H9 (cell line): ENCODE data around the gene CTU1. TPM values are rescaled to one million over a fixed set of nuclear protein-coding genes. Genes with fewer than 3 reads are reported as not detected.

ENCODE experiments used
- DNase-seq: peaks from one replicate; pipeline ENCODE4 v3.0.0-alpha.2; 2017
- H2AFZ ChIP-seq: one replicate; pipeline ENCODE4 v1.6.1; 2013; ENCODE audit warnings: mild to moderate bottlenecking, low read length, control low read depth, moderate library complexity
- H2AK5ac ChIP-seq: 2 replicates; pipeline ENCODE4 v1.6.1; 2013; ENCODE audit warnings: low read length, control low read depth, mixed read lengths; ENCODE audit not compliant: insufficient read length
- H2BK120ac ChIP-seq: one replicate; pipeline ENCODE4 v1.6.1; 2013; ENCODE audit warnings: low read depth, mild to moderate bottlenecking, low read length, control low read depth, inconsistent platforms; ENCODE audit not compliant: poor library complexity, severe bottlenecking
- H2BK12ac ChIP-seq: 2 replicates; pipeline ENCODE4 v1.6.1; 2013; ENCODE audit warnings: low read length, control low read depth, mixed read lengths, low read depth; ENCODE audit not compliant: insufficient read length
- H2BK15ac ChIP-seq: 2 replicates; pipeline ENCODE4 v1.6.1; 2013; ENCODE audit warnings: low read depth, low read length, control low read depth
- H2BK20ac ChIP-seq: one replicate; pipeline ENCODE4 v1.6.1; 2013; ENCODE audit warnings: low read depth, mild to moderate bottlenecking, low read length, control low read depth, inconsistent platforms; ENCODE audit not compliant: poor library complexity, severe bottlenecking
- H2BK5ac ChIP-seq: 2 replicates; pipeline ENCODE4 v1.6.1; 2013; ENCODE audit warnings: low read length, control low read depth, mixed read lengths; ENCODE audit not compliant: insufficient read length
- H3K14ac ChIP-seq: 2 replicates; pipeline ENCODE4 v1.6.1; 2013; ENCODE audit warnings: low read length, control low read depth; ENCODE audit not compliant: insufficient read depth
- H3K18ac ChIP-seq: 2 replicates; pipeline ENCODE4 v1.6.1; 2013; ENCODE audit warnings: low read depth, mild to moderate bottlenecking, mixed read lengths, low read length, control low read depth; ENCODE audit not compliant: insufficient read length
- H3K23ac ChIP-seq: 2 replicates; pipeline ENCODE4 v1.6.1; 2013; ENCODE audit warnings: low read length, control low read depth, mixed read lengths, low read depth; ENCODE audit not compliant: insufficient read length
- H3K23me2 ChIP-seq: 2 replicates; pipeline ENCODE4 v1.6.1; 2013; ENCODE audit warnings: low read depth, mild to moderate bottlenecking, mixed read lengths, low read length, control low read depth; ENCODE audit not compliant: insufficient read length, poor library complexity, severe bottlenecking
- H3K27ac ChIP-seq: 2 replicates; pipeline ENCODE4 v1.5.1; 2013; ENCODE audit warnings: low read length, control low read depth, mixed read lengths, low read depth; ENCODE audit not compliant: insufficient read length
- H3K27me3 ChIP-seq: 2 replicates; pipeline ENCODE4 v1.6.1; 2013; ENCODE audit warnings: low read length, control low read depth, inconsistent platforms; ENCODE audit not compliant: insufficient read depth
- H3K4ac ChIP-seq: 2 replicates; pipeline ENCODE4 v1.6.1; 2013; ENCODE audit warnings: low read depth, mild to moderate bottlenecking, control low read depth, inconsistent platforms, low read length, moderate library complexity
- H3K4me1 ChIP-seq: 2 replicates; pipeline ENCODE4 v1.6.1; 2013; ENCODE audit warnings: low read length, control low read depth, inconsistent platforms; ENCODE audit not compliant: insufficient read depth
- H3K4me2 ChIP-seq: 2 replicates; pipeline ENCODE4 v1.6.1; 2013; ENCODE audit warnings: low read length, control low read depth, mixed read lengths; ENCODE audit not compliant: insufficient read length, insufficient read depth
- H3K56ac ChIP-seq: 2 replicates; pipeline ENCODE4 v1.6.1; 2013; ENCODE audit warnings: low read depth, mild to moderate bottlenecking, mixed read lengths, low read length, control low read depth; ENCODE audit not compliant: insufficient read length
- H3K79me1 ChIP-seq: 2 replicates; pipeline ENCODE4 v1.6.1; 2013; ENCODE audit warnings: low read depth, mild to moderate bottlenecking, moderate library complexity, low read length, control low read depth, inconsistent platforms; ENCODE audit not compliant: insufficient read depth, poor library complexity, severe bottlenecking
- H3K79me2 ChIP-seq: 2 replicates; pipeline ENCODE4 v1.6.1; 2013; ENCODE audit warnings: low read length, control low read depth, inconsistent platforms; ENCODE audit not compliant: insufficient read depth
- H3K9ac ChIP-seq: 2 replicates; pipeline ENCODE4 v1.6.1; 2013; ENCODE audit warnings: low read length, control low read depth, mixed read lengths; ENCODE audit not compliant: insufficient read length; ENCODE audit errors: extremely low read depth
- H3K9me3 ChIP-seq: one replicate; pipeline ENCODE4 v1.6.1; 2013; ENCODE audit warnings: low read depth, low read length, inconsistent platforms; ENCODE audit not compliant: control insufficient read depth
- H3T11ph ChIP-seq: one replicate; pipeline ENCODE4 v1.6.1; 2013; ENCODE audit warnings: mild to moderate bottlenecking, low read length, control low read depth, inconsistent platforms
- H4K20me1 ChIP-seq: one replicate; pipeline ENCODE4 v1.6.1; 2013; ENCODE audit not compliant: control insufficient read depth, insufficient read length, insufficient read depth
- H4K5ac ChIP-seq: 2 replicates; pipeline ENCODE4 v1.6.1; 2013; ENCODE audit warnings: low read depth, mild to moderate bottlenecking, mixed read lengths, low read length, control low read depth; ENCODE audit not compliant: insufficient read length
- H4K8ac ChIP-seq: replicated peaks from 2 replicates; pipeline ENCODE4 v1.6.1; 2013; ENCODE audit warnings: low read length, control low read depth, mixed read lengths, low read depth; ENCODE audit not compliant: insufficient read length
- H4K91ac ChIP-seq: 2 replicates; pipeline ENCODE4 v1.6.1; 2013; ENCODE audit warnings: low read depth, mild to moderate bottlenecking, moderate library complexity, mixed read lengths, low read length, control low read depth; ENCODE audit not compliant: insufficient read length
- H3K27ac Mint-ChIP-seq, 3 experiments: 2 replicates in 2 of 3; 3 replicates in 1 of 3; pipeline ENCODE4 v1.8.0; 2020 to 2021; ENCODE audit warnings: mixed read lengths in 3 of 3, mild to moderate bottlenecking in 1 of 3, moderate library complexity in 1 of 3
- H3K27me3 Mint-ChIP-seq: 2 replicates; pipeline ENCODE4 v1.8.0; 2021; ENCODE audit warnings: low read depth, mild to moderate bottlenecking, moderate library complexity, mixed read lengths
- H3K36me3 Mint-ChIP-seq, 3 experiments: 2 replicates in 2 of 3; 3 replicates in 1 of 3; pipeline ENCODE4 v1.8.0; 2020 to 2021; ENCODE audit warnings: low read depth in 3 of 3, mixed read lengths in 3 of 3; ENCODE audit not compliant: insufficient read depth in 1 of 3
- H3K4me1 Mint-ChIP-seq, 2 experiments: 2 replicates each; pipeline ENCODE4 v1.8.0; 2020; ENCODE audit warnings: mixed read lengths in 2 of 2
- H3K4me3 Mint-ChIP-seq, 2 experiments: 2 replicates in 1 of 2; 3 replicates in 1 of 2; pipeline ENCODE4 v1.8.0; 2020 to 2021; ENCODE audit warnings: mild to moderate bottlenecking in 2 of 2, mixed read lengths in 2 of 2, moderate library complexity in 1 of 2
- H3K9me3 Mint-ChIP-seq, 2 experiments: 2 replicates in 1 of 2; 3 replicates in 1 of 2; pipeline ENCODE4 v1.8.0; 2020; ENCODE audit warnings: mild to moderate bottlenecking in 2 of 2, mixed read lengths in 2 of 2, moderate library complexity in 1 of 2
- CTCF ChIP-seq: fragments of 200-600 bp; sonication (generic); conservative IDR thresholded peaks from 3 replicates; pipeline ENCODE4 v1.8.0; 2021; ENCODE audit warnings: antibody characterized with exemption, mild to moderate bottlenecking
- WGBS: extraction: QIAGEN DNeasy Blood & Tissue Kit; methylation state at CpG from one replicate; pipeline ENCODE4 v1.1.7; 2013; ENCODE audit warnings: missing lambda C conversion rate, low lambda C conversion rate, mixed read lengths; ENCODE audit not compliant: insufficient read length; ENCODE audit errors: extremely low coverage; 5-methylcytosine and 5-hydroxymethylcytosine counted together
- total RNA-seq: library from RNA; stranded (reverse); gene quantifications from 2 replicates; pipeline ENCODE4 v1.2.1, GENCODE V29; 2021

Gene CTU1
- total RNA-seq, 1 experiment from 2014 or later: 8.8 TPM

- no peak overlapping the region for H3K9ac ChIP-seq
- H3K56ac ChIP-seq: no peak overlapping the region
- Mint-ChIP-seq H3K36me3 (no peaks in the 10 kb centered on the region; a peak in 1 of 7 replicates), H3K27ac (no peak overlapping the region), H3K4me1 (peaks cover 25 to 35% of the 10 kb centered on the region in 2 experiments), H3K9me3 (no peaks in the 10 kb centered on the region), H3K27me3 (peaks cover 6% of the 10 kb centered on the region), H3K4me3 (no peak overlapping the region)
- H4K20me1 ChIP-seq: no peaks in the 10 kb centered on the region
- H2BK15ac ChIP-seq: no peak overlapping the region
- no peaks in the 10 kb centered on the region for H3K79me2 ChIP-seq
- no peaks in the 10 kb centered on the region for H3K27me3 ChIP-seq
- no peak overlapping the region for H3T11ph ChIP-seq
- H3K27ac ChIP-seq: no peak overlapping the region
- no peak overlapping the region for H3K18ac ChIP-seq
- no peak for DNase-seq
- no peak overlapping the region for H2BK120ac ChIP-seq
- no peak overlapping the region for H3K14ac ChIP-seq
- H4K8ac ChIP-seq: no peak overlapping the region
- no peak overlapping the region for H4K5ac ChIP-seq
- no peak overlapping the region for H2AK5ac ChIP-seq
- no peak overlapping the region for H2AFZ ChIP-seq
- peaks cover 2% of the 10 kb centered on the region; the same call in 1 of the 2 replicates for H3K4me1 ChIP-seq
- no peak overlapping the region for H3K4me2 ChIP-seq
- H4K91ac ChIP-seq: no peak overlapping the region
- no peaks in the 10 kb centered on the region for H3K79me1 ChIP-seq
- WGBS: no CpG with 5 or more reads among the region's 10 CpGs
- no peaks in the 10 kb centered on the region for H3K9me3 ChIP-seq
- H3K23me2 ChIP-seq: no peaks in the 10 kb centered on the region
- no peak overlapping the region for H3K4ac ChIP-seq
- H2BK12ac ChIP-seq: no peak overlapping the region
- H2BK5ac ChIP-seq: no peak overlapping the region
- H3K23ac ChIP-seq: no peak overlapping the region
- H2BK20ac ChIP-seq: no peak overlapping the region
- TF ChIP-seq CTCF: no peak
These were observed 17.1 kb downstream of the CTU1 start for GRCh38 chr19:51091126-51091525.
